H54 (cell line): ENCODE results near the gene SREBF1.

ENCODE experiments used
- DNase-seq: peaks from one replicate; pipeline ENCODE4 v3.0.0; 2011; ENCODE audit warnings: low spot score, mixed read lengths; ENCODE audit not compliant: insufficient read length
- FAIRE-seq: peaks from 3 replicates; lab custom pipeline; 2011; peaks lifted over from hg19 to GRCh38; lab: Jason Lieb, UNC
- POLR2A ChIP-seq: IDR thresholded peaks from 2 replicates; pipeline ENCODE4 v1.6.1; 2011; ENCODE audit warnings: low read depth, mild to moderate bottlenecking, low read length

The SREBF1 gene

DNA sequence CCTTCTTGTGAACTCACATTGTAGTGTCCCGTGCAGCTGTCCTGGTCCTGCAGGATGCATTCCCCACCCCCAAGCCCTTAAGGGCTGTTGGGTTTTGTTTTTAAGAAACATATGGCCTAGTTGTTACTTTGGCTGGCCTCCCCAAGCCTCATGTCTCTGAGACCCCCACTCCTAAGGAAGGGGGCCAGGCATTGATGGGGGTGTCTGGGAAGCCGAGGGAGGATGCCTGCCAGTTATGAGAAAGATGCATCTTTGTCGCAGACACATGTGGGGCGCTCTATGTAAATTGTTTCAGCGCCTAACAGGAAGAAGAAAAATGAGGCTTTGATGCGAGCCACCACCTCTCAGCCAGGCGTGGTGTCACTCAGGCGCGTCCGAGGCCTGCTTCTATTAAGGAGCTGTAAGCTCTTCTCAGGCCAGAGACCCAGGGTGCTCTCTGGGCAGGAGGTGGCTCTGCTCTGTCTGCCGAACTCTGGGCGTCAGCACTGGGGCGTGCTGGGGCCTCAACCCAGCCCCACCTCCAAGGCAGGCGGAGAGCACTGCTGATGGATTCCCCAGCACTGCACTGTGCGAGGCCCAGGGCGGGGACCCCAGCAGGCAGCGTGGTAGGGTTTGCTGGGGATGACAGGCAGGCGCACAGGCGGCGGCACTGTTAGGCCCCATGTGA, 70.6 kb downstream of the SREBF1 start:
- FAIRE-seq, result no peak
- no peak for TF ChIP-seq POLR2A
- no peak for DNase-seq

DNA sequence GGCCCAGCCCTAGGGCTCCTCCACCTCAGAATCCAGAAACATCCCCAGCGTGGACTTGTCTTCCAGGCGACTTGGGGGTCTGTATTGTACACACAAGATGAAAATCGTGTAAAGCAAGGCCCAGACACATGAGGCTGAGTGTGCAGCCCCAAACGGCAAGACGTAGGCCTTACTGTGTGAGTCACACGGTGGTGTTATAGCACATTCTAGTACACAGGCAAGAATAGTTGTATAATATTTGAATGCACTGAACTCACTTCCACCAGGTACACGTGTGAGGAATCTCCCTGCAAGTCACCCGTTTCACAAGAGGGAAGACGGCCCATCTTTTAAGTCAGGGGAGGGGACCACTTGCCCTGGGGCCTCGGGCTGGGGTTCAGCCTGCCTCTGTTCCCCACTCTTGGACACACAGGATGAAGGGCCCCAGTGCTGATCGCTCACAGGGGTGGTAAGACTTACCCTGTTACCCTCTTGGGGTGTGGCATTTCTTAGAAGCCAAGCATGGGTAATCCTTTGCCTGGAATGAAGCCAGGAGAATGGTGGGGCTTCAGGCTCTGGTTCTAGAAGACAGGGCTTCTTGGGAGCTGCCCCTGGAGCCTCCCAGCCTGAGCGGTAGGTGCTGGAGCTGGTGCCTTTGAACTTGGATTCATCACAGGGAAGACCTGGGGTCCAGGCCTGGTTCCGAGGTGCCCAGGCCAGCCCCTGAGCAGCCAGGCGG, 71.3 kb downstream of the SREBF1 start:
- no peak for TF ChIP-seq POLR2A
- FAIRE-seq (no peak), DNase-seq (no peak)

DNA sequence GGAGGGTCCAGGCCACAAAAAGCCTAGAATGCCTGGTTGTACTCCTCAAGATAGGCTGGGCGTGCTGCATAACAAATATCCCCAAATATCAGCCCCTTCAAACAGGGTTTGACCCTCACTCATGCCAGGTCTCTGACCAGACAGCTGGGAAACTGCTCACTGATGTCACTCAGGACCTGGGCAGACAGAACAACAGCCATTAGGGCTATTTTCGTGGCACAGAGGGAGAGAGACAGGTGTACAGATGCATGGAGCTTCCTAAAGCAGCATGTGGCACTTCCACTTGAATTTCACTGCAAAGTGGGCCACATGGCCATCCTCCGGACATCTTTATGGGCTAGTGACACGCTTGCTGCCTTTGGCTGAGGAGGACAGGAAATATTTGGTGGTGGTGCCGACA, 73.1 kb downstream of the SREBF1 start:
- no peak for DNase-seq
- no peak for TF ChIP-seq POLR2A
- FAIRE-seq, result no peak

DNA sequence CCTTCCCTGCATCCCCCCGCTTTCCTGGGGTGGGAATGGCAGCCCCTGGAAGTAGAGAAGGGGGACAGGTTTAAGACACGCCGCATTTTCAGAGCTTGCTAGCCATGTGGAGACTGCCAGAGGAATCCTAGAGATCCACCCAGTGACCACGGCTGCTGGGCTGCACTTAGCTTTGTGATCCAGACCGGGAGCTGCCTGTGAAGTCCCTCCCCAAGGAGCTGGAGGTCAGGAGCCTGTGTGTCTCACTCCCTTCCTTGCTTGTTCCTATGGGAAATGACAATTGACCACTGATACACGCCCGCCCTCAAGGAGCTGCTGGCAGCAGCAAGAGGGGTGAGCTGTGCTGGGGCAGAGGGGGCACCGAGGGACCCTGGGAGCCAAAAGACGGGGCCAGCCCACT, 73.7 kb downstream of the SREBF1 start:
- DNase-seq (no peak), FAIRE-seq (no peak)
- no peak for TF ChIP-seq POLR2A

DNA sequence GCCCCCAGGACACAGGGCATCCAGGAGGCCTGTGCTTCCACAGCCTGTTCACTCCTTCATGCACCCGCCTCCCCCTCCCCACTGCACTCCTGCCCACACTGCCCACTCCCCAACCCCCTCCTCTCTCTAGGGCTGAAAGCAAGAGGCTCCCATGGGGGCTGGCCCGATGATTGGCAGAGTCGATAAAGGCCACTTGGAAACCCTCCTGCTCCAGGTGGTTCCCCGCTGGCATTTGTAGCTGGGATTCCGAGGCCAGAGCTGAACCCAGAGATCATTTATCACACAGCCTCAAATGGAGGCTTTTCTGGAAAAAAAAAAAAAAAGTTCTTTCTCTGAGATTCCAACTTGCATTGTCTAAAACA, 74.1 kb downstream of the SREBF1 start:
- TF ChIP-seq POLR2A, result no peak
- no peak for FAIRE-seq
- no peak for DNase-seq
